IMR-90 (cell line): ENCODE measurements around the gene PCP4L1. TPM values are rescaled to one million over a fixed set of nuclear protein-coding genes. Genes with fewer than 3 reads are reported as not detected.

ENCODE experiments used
- ATAC-seq: fragments of 200-7000 bp; cut with Tn5 transposase; 2 replicates; pipeline ENCODE4 v1.9.1; 2020; ENCODE audit warnings: low read depth, mild to moderate bottlenecking, moderate library complexity
- BruUV-seq: library from RNA; stranded (reverse); fragments of 400-500 nt; replicated peaks from 2 replicates; lab custom pipeline; 2021; lab: Mats Ljungman, UMichigan
- CTCF ChIA-PET: fragments of 300-600 bp; formaldehyde crosslinking; extraction: SDS; loops from one replicate; lab custom pipeline; 2021; ENCODE audit warnings: antibody characterized with exemption; lab: Yijun Ruan, JAX
- POLR2A ChIA-PET: fragments of 300-600 bp; sonication (Branson Sonifier 250); formaldehyde crosslinking; loops from one replicate; lab custom pipeline; 2022; ENCODE audit warnings: antibody characterized with exemption; ENCODE audit not compliant: unreplicated experiment; lab: Charles Lee
- DNase-seq: peaks from one replicate; pipeline ENCODE4 v3.0.0; 2013
- H2AFZ ChIP-seq: replicated peaks from 2 replicates; pipeline ENCODE3; 2013; ENCODE audit warnings: low read length, mild to moderate bottlenecking; ENCODE audit not compliant: poor library complexity
- H2AK5ac ChIP-seq: 2 replicates; pipeline ENCODE4 v1.6.1; 2013; ENCODE audit warnings: low read depth, low read length, inconsistent platforms
- H2AK9ac ChIP-seq: replicated peaks from 2 replicates; pipeline ENCODE3; 2013; ENCODE audit warnings: mild to moderate bottlenecking, low read depth, low read length, moderate library complexity; ENCODE audit not compliant: poor library complexity
- H2BK120ac ChIP-seq: 2 replicates; pipeline ENCODE4 v1.6.1; 2013; ENCODE audit warnings: low read depth, low read length, inconsistent platforms
- H2BK15ac ChIP-seq: 3 replicates; pipeline ENCODE4 v1.6.1; 2013; ENCODE audit warnings: low read depth, low read length, inconsistent platforms
- H2BK20ac ChIP-seq: 2 replicates; pipeline ENCODE4 v1.6.1; 2013; ENCODE audit warnings: low read depth, mild to moderate bottlenecking, inconsistent platforms, low read length, moderate library complexity
- H2BK5ac ChIP-seq: 2 replicates; pipeline ENCODE4 v1.6.1; 2013; ENCODE audit warnings: mild to moderate bottlenecking, low read depth, low read length, inconsistent platforms; ENCODE audit not compliant: poor library complexity, severe bottlenecking
- H3K14ac ChIP-seq: replicated peaks from 2 replicates; pipeline ENCODE4 v1.6.1; 2013; ENCODE audit warnings: low read depth, low read length, inconsistent platforms
- H3K18ac ChIP-seq: 2 replicates; pipeline ENCODE4 v1.6.1; 2013; ENCODE audit warnings: low read depth, low read length, control low read depth
- H3K23ac ChIP-seq: 2 replicates; pipeline ENCODE4 v1.6.1; 2013; ENCODE audit warnings: low read depth, low read length, inconsistent platforms
- H3K27ac ChIP-seq: 2 replicates; pipeline ENCODE4 v1.5.1; 2013; ENCODE audit warnings: mild to moderate bottlenecking, control low read depth, low read length; ENCODE audit not compliant: insufficient read depth
- H3K27me3 ChIP-seq: 2 replicates; pipeline ENCODE4 v1.6.1; 2013; ENCODE audit warnings: low read length; ENCODE audit not compliant: control insufficient read depth, insufficient read depth
- H3K36me3 ChIP-seq: 2 replicates; pipeline ENCODE4 v1.6.1; 2013; ENCODE audit warnings: low read length, mixed read lengths; ENCODE audit not compliant: control insufficient read depth, insufficient read depth
- H3K4ac ChIP-seq: 2 replicates; pipeline ENCODE4 v1.6.1; 2013; ENCODE audit warnings: low read depth, low read length, inconsistent platforms
- H3K4me1 ChIP-seq: 2 replicates; pipeline ENCODE4 v1.6.1; 2013; ENCODE audit warnings: low read length, mixed read lengths; ENCODE audit not compliant: control insufficient read depth, insufficient read depth
- H3K4me2 ChIP-seq: 2 replicates; pipeline ENCODE4 v1.6.1; 2013; ENCODE audit warnings: low read depth, mild to moderate bottlenecking, control low read depth, low read length, moderate library complexity
- H3K4me3 ChIP-seq: 2 replicates; pipeline ENCODE4 v1.5.1; 2013; ENCODE audit warnings: low read depth, mild to moderate bottlenecking, control low read depth, low read length, moderate library complexity; ENCODE audit not compliant: insufficient read depth
- H3K56ac ChIP-seq: 2 replicates; pipeline ENCODE4 v1.6.1; 2013; ENCODE audit warnings: low read length, inconsistent platforms; ENCODE audit not compliant: insufficient read depth; ENCODE audit errors: extremely low read depth
- H3K79me1 ChIP-seq, 2 experiments: 2 replicates each; pipeline ENCODE4 v1.6.1; 2013; ENCODE audit warnings: low read length in 2 of 2, inconsistent platforms in 1 of 2, low read depth in 1 of 2
- H3K9ac ChIP-seq: 2 replicates; pipeline ENCODE4 v1.6.1; 2013; ENCODE audit warnings: low read depth, low read length, control low read depth
- H3K9me1 ChIP-seq: 2 replicates; pipeline ENCODE4 v1.6.1; 2013; ENCODE audit warnings: low read length, inconsistent platforms; ENCODE audit not compliant: insufficient read depth
- H3K9me3 ChIP-seq: 2 replicates; pipeline ENCODE4 v1.6.1; 2013; ENCODE audit warnings: low read length; ENCODE audit not compliant: control insufficient read depth, insufficient read depth
- H4K20me1 ChIP-seq: 2 replicates; pipeline ENCODE4 v1.6.1; 2013; ENCODE audit warnings: low read length, inconsistent platforms; ENCODE audit not compliant: insufficient read depth
- H4K5ac ChIP-seq: 2 replicates; pipeline ENCODE4 v1.6.1; 2013; ENCODE audit warnings: mild to moderate bottlenecking, low read depth, low read length, control low read depth
- H4K8ac ChIP-seq, 2 experiments: 2 replicates each; pipeline ENCODE4 v1.6.1; 2013; ENCODE audit warnings: low read depth in 2 of 2, low read length in 2 of 2, control low read depth in 1 of 2, inconsistent platforms in 1 of 2
- H4K91ac ChIP-seq: 2 replicates; pipeline ENCODE4 v1.6.1; 2013; ENCODE audit warnings: low read depth, low read length, inconsistent platforms; ENCODE audit not compliant: insufficient read depth
- BHLHE40 ChIP-seq: fragments of 150-350 bp; IDR thresholded peaks from 2 replicates; pipeline ENCODE4 v1.6.1; 2016; ENCODE audit warnings: mild to moderate bottlenecking, low read depth, low read length
- CHD1 ChIP-seq: IDR thresholded peaks from 2 replicates; pipeline ENCODE4 v1.6.1; 2012; ENCODE audit warnings: low read depth, low read length, improper control_type of control experiment
- ELK1 ChIP-seq: fragments of 150-350 bp; IDR thresholded peaks from 2 replicates; pipeline ENCODE4 v1.6.1; 2016; ENCODE audit warnings: low read depth, mild to moderate bottlenecking, low read length, moderate library complexity, borderline replicate concordance
- FOS ChIP-seq: fragments of 150-350 bp; IDR thresholded peaks from 2 replicates; pipeline ENCODE4 v1.6.1; 2016; ENCODE audit warnings: low read depth, low read length
- MAFK ChIP-seq: IDR thresholded peaks from 2 replicates; pipeline ENCODE4 v1.6.1; 2012; ENCODE audit warnings: low read depth, low read length, improper control_type of control experiment
- MAZ ChIP-seq: IDR thresholded peaks from 2 replicates; pipeline ENCODE4 v1.6.1; 2012; ENCODE audit warnings: low read depth, mild to moderate bottlenecking, low read length, improper control_type of control experiment, moderate library complexity, borderline replicate concordance
- NFE2L2 ChIP-seq: fragments of 150-350 bp; IDR thresholded peaks from 2 replicates; pipeline ENCODE4 v1.6.1; 2016; ENCODE audit warnings: low read depth, mild to moderate bottlenecking, low read length
- POLR2A ChIP-seq: IDR thresholded peaks from 2 replicates; pipeline ENCODE4 v1.6.1; 2012; ENCODE audit warnings: mild to moderate bottlenecking, low read depth, low read length
- RAD21 ChIP-seq: IDR thresholded peaks from 2 replicates; pipeline ENCODE4 v1.6.1; 2012; ENCODE audit warnings: low read length, improper control_type of control experiment
- RCOR1 ChIP-seq: IDR thresholded peaks from 2 replicates; pipeline ENCODE4 v1.6.1; 2012; ENCODE audit warnings: mild to moderate bottlenecking, low read length, improper control_type of control experiment; ENCODE audit not compliant: insufficient replicate concordance
- RFX5 ChIP-seq: IDR thresholded peaks from 2 replicates; pipeline ENCODE4 v1.8.0; 2012; ENCODE audit warnings: low read depth, mild to moderate bottlenecking, low read length, moderate library complexity
- SMC3 ChIP-seq: fragments of 150-350 bp; IDR thresholded peaks from 2 replicates; pipeline ENCODE4 v1.6.1; 2016; ENCODE audit warnings: low read depth, mild to moderate bottlenecking, antibody characterized with exemption, low read length, moderate library complexity
- USF2 ChIP-seq: fragments of 150-350 bp; IDR thresholded peaks from 2 replicates; pipeline ENCODE4 v1.6.1; 2017; ENCODE audit warnings: mild to moderate bottlenecking, antibody characterized with exemption, low read length, low read depth
- WGBS, 2 experiments: methylation state at CpG; one replicate each; pipeline versions ENCODE4 v1.1.5 to v1.1.7; 2013; ENCODE audit warnings: missing lambda C conversion rate in 2 of 2; ENCODE audit not compliant: insufficient read length in 1 of 2; ENCODE audit errors: extremely low coverage in 2 of 2; 5-methylcytosine and 5-hydroxymethylcytosine counted together
- dilution Hi-C: fragments of 300-500 bp; cut with HindIII; formaldehyde crosslinking; loops from one replicate; pipeline ENCODE4 v1.14.3; 2018; ENCODE audit warnings: low sequenced_read_pairs; ENCODE audit not compliant: unreplicated experiment
- in situ Hi-C: fragments of 300-500 bp; cut with MboI; formaldehyde crosslinking; loops from 3 replicates; pipeline ENCODE4 v1.14.3; 2019; ENCODE audit warnings: low sequenced_read_pairs, inconsistent platforms, mixed read lengths
- intact Hi-C: fragments of 100-400 bp; cut with micrococcal nuclease; formaldehyde crosslinking; loops from 2 replicates; pipeline ENCODE4 v1.10.0; 2022
- polyA plus RNA-seq, 3 experiments: library from polyadenylated mRNA; depleted of rRNA; stranded (reverse); fragments of >200 nt; gene quantifications; 2 replicates each; pipeline ENCODE4 v1.2.3, GENCODE V29; 2012; ENCODE audit warnings: low replicate concordance in 1 of 3
- total RNA-seq: library from RNA; depleted of rRNA; stranded (reverse); fragments of >200 nt; gene quantifications from 2 replicates; pipeline ENCODE4 v1.2.3, GENCODE V29; 2012

Gene PCP4L1
- total and polyA plus RNA-seq, 2 of the 4 experiments (the other 2 are of a cell fraction): not detected

GRCh38 chr1:161324020-161324419 lies 65.5 kb downstream of the PCP4L1 start:
- Histone ChIP-seq H3K14ac (no peak overlapping the region), H3K18ac (no peak overlapping the region), H3K23ac (no peak overlapping the region), H2BK5ac (no peak overlapping the region), H2BK120ac (no peak overlapping the region), H3K56ac (no peak overlapping the region), H3K27me3 (no peaks in the 10 kb centered on the region), H2AFZ (no peak overlapping the region), H3K4me2 (no peak overlapping the region), H2BK15ac (no peak overlapping the region), H2AK9ac (no peak overlapping the region), H3K4me1 (no peaks in the 10 kb centered on the region), H3K27ac (no peak overlapping the region), H3K36me3 (peaks cover 26% of the 10 kb centered on the region), H3K9me1 (no peaks in the 10 kb centered on the region), H4K5ac (no peak overlapping the region), H3K9ac (no peak overlapping the region), H3K79me1 (peaks cover 12 to 13% of the 10 kb centered on the region in 2 experiments), H2AK5ac (no peak overlapping the region), H3K9me3 (no peaks in the 10 kb centered on the region), H3K4ac (no peak overlapping the region), H3K4me3 (no peak overlapping the region), H4K91ac (no peak overlapping the region), H4K8ac (no peak overlapping the region), H4K20me1 (no peaks in the 10 kb centered on the region), H2BK20ac (no peak overlapping the region)
- TF ChIP-seq POLR2A: no peak
- TF ChIP-seq RAD21: no peak
- no peak for TF ChIP-seq MAZ
- TF ChIP-seq FOS: no peak
- TF ChIP-seq RCOR1: no peak
- no peak for TF ChIP-seq SMC3
- no peak for TF ChIP-seq ELK1
- no peak for TF ChIP-seq NFE2L2
- no peak for TF ChIP-seq BHLHE40
- no peak for TF ChIP-seq CHD1
- no peak for TF ChIP-seq RFX5
- no peak for TF ChIP-seq MAFK
- TF ChIP-seq USF2: no peak
- DNase-seq (no peak), ATAC-seq (no peak)
- in situ Hi-C loops (no loop called here), intact Hi-C loops (no loop called here), dilution Hi-C loops (no loop called here)
- POLR2A ChIA-PET: no interaction called here
- BruUV-seq: no TSS peak
- WGBS, 2 experiments: 90% methylated on average over 2 of the region's 4 CpGs; no CpG with 5 or more reads in 1 of the 2 experiments
- CTCF ChIA-PET: no interaction called here
